HG03575 (cell line): ENCODE measurements around the gene LDB2.

Source experiments
- ATAC-seq: cut with Tn5 transposase; IDR thresholded peaks from one replicate; pipeline ENCODE4 v1.9.1; 2021; ENCODE audit not compliant: unreplicated experiment, insufficient number of reproducible peaks, low FRiP score; ENCODE audit errors: extremely low read depth

The LDB2 gene

GRCh38 chr4:16707874-16708273 is 190.6 kb downstream of the LDB2 start:
- ATAC-seq, result no peak

- ATAC-seq, result no peak
Observed at GRCh38 chr4:16706251-16706650, 192.2 kb downstream of the LDB2 start.

- no peak for ATAC-seq
Observed at GRCh38 chr4:16705341-16705740, 193.1 kb downstream of the LDB2 start.

- no peak for ATAC-seq
Observed at GRCh38 chr4:16704489-16704888, 194.0 kb downstream of the LDB2 start.

GRCh38 chr4:16695896-16696295 is 202.5 kb downstream of the LDB2 start:
- no peak for ATAC-seq

GRCh38 chr4:16694884-16695276 is 203.6 kb downstream of the LDB2 start:
- no peak for ATAC-seq

GRCh38 chr4:16694173-16694883 is 204.1 kb downstream of the LDB2 start:
- ATAC-seq, result no peak

GRCh38 chr4:16693641-16694040 is 204.8 kb downstream of the LDB2 start:
- no peak for ATAC-seq

GRCh38 chr4:16692961-16693506 is 205.4 kb downstream of the LDB2 start:
- ATAC-seq, result no peak

- ATAC-seq, result no peak
Observed at GRCh38 chr4:16692524-16692923, 205.9 kb downstream of the LDB2 start.

- ATAC-seq, result no peak
Observed at GRCh38 chr4:16692046-16692445, 206.4 kb downstream of the LDB2 start.

- no peak for ATAC-seq
Observed at GRCh38 chr4:16691450-16691849, 207.0 kb downstream of the LDB2 start.

GRCh38 chr4:16687845-16688244 is 210.6 kb downstream of the LDB2 start:
- ATAC-seq, result no peak

GRCh38 chr4:16687011-16687410 is 211.4 kb downstream of the LDB2 start:
- no peak for ATAC-seq

- no peak for ATAC-seq
Observed at GRCh38 chr4:16686195-16686594, 212.2 kb downstream of the LDB2 start.

GRCh38 chr4:16685536-16685935 is 212.9 kb downstream of the LDB2 start:
- ATAC-seq, result no peak

- ATAC-seq, result no peak
Observed at GRCh38 chr4:16684935-16685334, 213.5 kb downstream of the LDB2 start.

GRCh38 chr4:16684097-16684496 is 214.3 kb downstream of the LDB2 start:
- ATAC-seq, result no peak

GRCh38 chr4:16682975-16683374 is 215.5 kb downstream of the LDB2 start:
- no peak for ATAC-seq

- no peak for ATAC-seq
Observed at GRCh38 chr4:16677001-16677944, 221.2 kb downstream of the LDB2 start.
